HEK293 (cell line): Measurements from ENCODE around the gene RAB1B.

Experiments
- CTCF ChIA-PET: fragments of 350-600 bp; formaldehyde crosslinking; extraction: SDS; loops from one replicate; lab custom pipeline; 2021; ENCODE audit warnings: antibody characterized with exemption; lab: Yijun Ruan, JAX
- POLR2A ChIA-PET: fragments of 300-600 bp; formaldehyde crosslinking; extraction: SDS; loops from one replicate; lab custom pipeline; 2020; ENCODE audit warnings: antibody characterized with exemption, inconsistent platforms; lab: Yijun Ruan, JAX
- H3K27ac ChIP-seq: fragments of 200-500 bp; sonication (Bioruptor generic); 2 replicates; pipeline ENCODE4 v1.5.1; 2014; ENCODE audit warnings: low read depth, low read length, control low read depth, inconsistent platforms; ENCODE audit errors: extremely low read depth
- H3K36me3 ChIP-seq, 2 experiments: fragments of 200-500 bp in 1 of 2; sonication (Bioruptor generic) in 1 of 2; 1 replicate in 1 of 2; 2 replicates in 1 of 2; pipeline ENCODE4 v1.5.1; 2014 to 2017; ENCODE audit warnings: inconsistent platforms in 2 of 2, low read length in 2 of 2; ENCODE audit not compliant: control insufficient read depth in 2 of 2, insufficient read depth in 1 of 2
- H3K4me1 ChIP-seq: fragments of 200-500 bp; sonication (Bioruptor generic); 2 replicates; pipeline ENCODE4 v1.5.1; 2014; ENCODE audit warnings: mild to moderate bottlenecking, low read length, inconsistent platforms; ENCODE audit not compliant: control insufficient read depth, insufficient read depth
- H3K4me3 ChIP-seq: 2 replicates; pipeline ENCODE4 v1.5.1; 2011; ENCODE audit warnings: low read depth, mild to moderate bottlenecking, control low read depth, low read length, moderate library complexity
- H3K9me3 ChIP-seq: fragments of 200-500 bp; sonication (Bioruptor generic); 2 replicates; pipeline ENCODE4 v1.5.1; 2014; ENCODE audit warnings: low read depth, low read length, inconsistent platforms; ENCODE audit not compliant: control insufficient read depth, insufficient read depth
- GLI2 ChIP-seq: fragments of 450-650 bp; formaldehyde crosslinking; IDR thresholded peaks from 2 replicates; pipeline ENCODE4; 2017; ENCODE audit warnings: missing biosample characterization, missing genetic modification characterization, low read depth, borderline replicate concordance
- GLIS2 ChIP-seq: fragments of 450-650 bp; formaldehyde crosslinking; IDR thresholded peaks from 2 replicates; pipeline ENCODE4 v1.5.1; 2016; ENCODE audit warnings: missing biosample characterization, missing genetic modification characterization
- HOXA7 ChIP-seq: sonication (generic); formaldehyde crosslinking; IDR thresholded peaks from 2 replicates; pipeline ENCODE4 v1.8.1; 2022; ENCODE audit warnings: missing genetic modification reagents, borderline replicate concordance
- KLF1 ChIP-seq: fragments of 450-650 bp; formaldehyde crosslinking; IDR thresholded peaks from 2 replicates; pipeline ENCODE4 v1.5.1; 2016; ENCODE audit warnings: missing biosample characterization, missing genetic modification characterization
- KLF9 ChIP-seq: fragments of 450-650 bp; formaldehyde crosslinking; IDR thresholded peaks from 2 replicates; pipeline ENCODE4 v1.5.1; 2016; ENCODE audit warnings: missing biosample characterization, missing genetic modification characterization, low read depth
- OSR2 ChIP-seq: fragments of 450-650 bp; formaldehyde crosslinking; IDR thresholded peaks from 2 replicates; pipeline ENCODE4 v1.5.1; 2016; ENCODE audit warnings: missing biosample characterization, missing genetic modification characterization
- PRDM4 ChIP-seq: fragments of 450-650 bp; formaldehyde crosslinking; IDR thresholded peaks from 2 replicates; pipeline ENCODE4 v1.5.1; 2017; ENCODE audit warnings: missing biosample characterization, missing genetic modification characterization
- SCRT2 ChIP-seq: fragments of 450-650 bp; formaldehyde crosslinking; IDR thresholded peaks from 2 replicates; pipeline ENCODE4 v1.5.1; 2016; ENCODE audit warnings: missing biosample characterization, missing genetic modification characterization
- SETDB1 ChIP-seq: IDR thresholded peaks from one replicate; pipeline ENCODE4 v1.6.1; 2017; ENCODE audit warnings: mild to moderate bottlenecking, low read length, moderate library complexity, mixed read lengths; ENCODE audit not compliant: insufficient read length
- SP7 ChIP-seq: fragments of 450-650 bp; formaldehyde crosslinking; IDR thresholded peaks from 2 replicates; pipeline ENCODE4 v1.5.1; 2016; ENCODE audit warnings: missing biosample characterization, missing genetic modification characterization
- ZBTB10 ChIP-seq: fragments of 450-650 bp; formaldehyde crosslinking; IDR thresholded peaks from 2 replicates; pipeline ENCODE4 v1.5.1; 2016; ENCODE audit warnings: missing biosample characterization, missing genetic modification characterization
- ZBTB48 ChIP-seq: fragments of 450-650 bp; formaldehyde crosslinking; IDR thresholded peaks from 2 replicates; pipeline ENCODE4 v1.5.1; 2016; ENCODE audit warnings: missing biosample characterization, missing genetic modification characterization
- ZFHX2 ChIP-seq: fragments of 450-650 bp; formaldehyde crosslinking; conservative IDR thresholded peaks from 2 replicates; pipeline ENCODE4 v1.5.1; 2016; ENCODE audit warnings: missing biosample characterization, missing genetic modification characterization
- ZNF10 ChIP-seq: fragments of 450-650 bp; formaldehyde crosslinking; IDR thresholded peaks from 2 replicates; pipeline ENCODE4 v1.5.1; 2017; ENCODE audit warnings: missing biosample characterization, missing genetic modification characterization
- ZNF23 ChIP-seq: fragments of 450-650 bp; formaldehyde crosslinking; IDR thresholded peaks from 2 replicates; pipeline ENCODE4 v1.5.1; 2016; ENCODE audit warnings: missing biosample characterization, missing genetic modification characterization, borderline replicate concordance
- ZNF335 ChIP-seq: fragments of 450-650 bp; formaldehyde crosslinking; conservative IDR thresholded peaks from 2 replicates; pipeline ENCODE4 v1.5.1; 2016; ENCODE audit warnings: missing biosample characterization, missing genetic modification characterization
- ZNF341 ChIP-seq: fragments of 450-650 bp; formaldehyde crosslinking; IDR thresholded peaks from 2 replicates; pipeline ENCODE4; 2016; ENCODE audit warnings: low read depth, missing biosample characterization, missing genetic modification characterization
- ZNF362 ChIP-seq: fragments of 450-650 bp; formaldehyde crosslinking; IDR thresholded peaks from 2 replicates; pipeline ENCODE4 v1.5.1; 2016; ENCODE audit warnings: missing biosample characterization, missing genetic modification characterization
- ZNF426 ChIP-seq: fragments of 450-650 bp; formaldehyde crosslinking; IDR thresholded peaks from 2 replicates; pipeline ENCODE4 v1.5.1; 2017; ENCODE audit warnings: missing biosample characterization, missing genetic modification characterization, mild to moderate bottlenecking, inconsistent platforms, moderate library complexity
- ZNF521 ChIP-seq: fragments of 450-650 bp; formaldehyde crosslinking; IDR thresholded peaks from 2 replicates; pipeline ENCODE4 v1.5.1; 2017; ENCODE audit warnings: missing biosample characterization, mild to moderate bottlenecking, missing genetic modification characterization
- ZNF548 ChIP-seq: fragments of 450-650 bp; formaldehyde crosslinking; IDR thresholded peaks from 2 replicates; pipeline ENCODE4 v1.5.1; 2016; ENCODE audit warnings: missing biosample characterization, missing genetic modification characterization
- ZNF558 ChIP-seq: fragments of 450-650 bp; formaldehyde crosslinking; IDR thresholded peaks from 2 replicates; pipeline ENCODE4 v1.5.1; 2016; ENCODE audit warnings: missing biosample characterization, missing genetic modification characterization
- ZNF639 ChIP-seq: fragments of 450-650 bp; formaldehyde crosslinking; IDR thresholded peaks from 2 replicates; pipeline ENCODE4 v1.5.1; 2016; ENCODE audit warnings: missing biosample characterization, missing genetic modification characterization
- ZNF677 ChIP-seq: fragments of 450-650 bp; IDR thresholded peaks from 2 replicates; pipeline ENCODE4 v1.5.0; 2018; ENCODE audit warnings: missing biosample characterization, mild to moderate bottlenecking, missing genetic modification characterization, moderate library complexity
- ZNF837 ChIP-seq: fragments of 450-650 bp; formaldehyde crosslinking; IDR thresholded peaks from 2 replicates; pipeline ENCODE4 v1.5.1; 2016; ENCODE audit warnings: missing biosample characterization, missing genetic modification characterization

RAB1B gene

GRCh38 chr11:66313321-66314185, 45.1 kb downstream of the RAB1B start:
- Histone ChIP-seq H3K4me3 (peak overlapping the region; percentile 9; the same call in 1 of the 2 replicates), H3K27ac (peak overlapping the region; percentile 41; the same call in 1 of the 2 replicates), H3K4me1 (no peaks in the 10 kb centered on the region), H3K36me3 (no peaks in the 10 kb centered on the region), H3K9me3 (no peaks in the 10 kb centered on the region)
- TF ChIP-seq HOXA7 (no peak), ZNF548 (no peak), ZNF341 (tag by site-specific recombination) (no peak), ZNF639 (no peak), ZFHX2 (tag by site-specific recombination) (0 out of 2 replicates have a peak, but pooled peaks have one; percentile 18), GLIS2 (tag by site-specific recombination) (peak; percentile 49; the same call in 1 of the 2 replicates), ZNF23 (no peak), ZBTB48 (tag by site-specific recombination) (0 out of 2 replicates have a peak, but pooled peaks have one; percentile 21), SCRT2 (tag by site-specific recombination) (no peak), ZNF10 (tag by site-specific recombination) (no peak), ZNF335 (tag by site-specific recombination) (peak; percentile 8; the same call in 1 of the 2 replicates), SETDB1 (no peak), ZNF677 (no peak), ZNF362 (tag by site-specific recombination) (no peak), KLF1 (tag by site-specific recombination) (no peak), ZNF521 (tag by site-specific recombination) (no peak), SP7 (tag by site-specific recombination) (0 out of 2 replicates have a peak, but pooled peaks have one; percentile 28)
- ChIA-PET CTCF (interaction anchor here (0.5 to 3.4 kb wide), 16 partner anchors 9 to 424 kb away, joined by 3 to 29 read pairs (median 12); partner anchors contain the start of genes B4GAT1 and BRMS1), POLR2A (interaction anchor here (1.0 to 2.2 kb wide), 13 partner anchors 11 to 303 kb away, joined by 3 to 32 read pairs (median 6); partner anchors contain the start of genes BRMS1, RAB1B, RBM14 and RIN1)

DNA sequence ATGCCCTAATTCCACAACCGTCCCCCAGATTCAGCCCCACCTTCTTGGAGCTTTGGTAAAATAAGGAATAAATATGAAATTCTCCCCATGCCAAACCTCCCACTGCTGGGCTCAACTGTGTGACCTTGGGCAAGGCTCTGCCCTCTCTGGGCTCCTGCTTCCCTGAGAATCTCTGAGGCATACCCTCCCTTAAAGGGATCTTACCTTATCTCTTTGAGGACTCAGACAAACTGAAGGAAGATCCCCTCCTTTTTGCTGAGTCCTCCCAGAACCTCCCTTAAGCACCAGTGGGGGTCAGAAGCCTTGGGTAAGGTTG, 45.7 kb downstream of the RAB1B start:
- Histone ChIP-seq H3K4me1 (no peaks in the 10 kb centered on the region), H3K4me3 (no peak overlapping the region)
- CTCF ChIA-PET = interaction anchor here (1.0 to 3.1 kb wide), 5 partner anchors 8 to 95 kb away, joined by 4 to 29 read pairs (median 6); no protein-coding TSS in a partner anchor
- no peak for TF ChIP-seq GLI2 (tag by site-specific recombination)
- no peak for TF ChIP-seq ZNF426 (tag by site-specific recombination)
- TF ChIP-seq ZNF837 (tag by site-specific recombination) = no peak
- TF ChIP-seq KLF9 (tag by site-specific recombination) = no peak
- TF ChIP-seq ZNF335 (tag by site-specific recombination) = no peak
- no peak for TF ChIP-seq ZNF558 (tag by site-specific recombination)
- no peak for TF ChIP-seq PRDM4
- TF ChIP-seq ZBTB10 (tag by site-specific recombination) = no peak
- no peak for TF ChIP-seq OSR2 (tag by site-specific recombination)

More for the DNA sequence above, 45.7 kb downstream of the RAB1B start:
- POLR2A ChIA-PET = no interaction called here
- H3K9me3 ChIP-seq = no peaks in the 10 kb centered on the region
- no peaks in the 10 kb centered on the region for H3K36me3 ChIP-seq
- no peak overlapping the region for H3K27ac ChIP-seq
